Gastroesophageal sphincter (tissue), 3 donors: ENCODE data around the gene SEMA3C.

Experiments
- EP300 ChIP-seq: sonication (generic); formaldehyde crosslinking; IDR thresholded peaks from one replicate; pipeline ENCODE4 v1.6.1; 2017; ENCODE audit warnings: antibody characterized with exemption, mild to moderate bottlenecking
- POLR2A ChIP-seq, 2 donors: fragments of 450-650 bp; IDR thresholded peaks; one replicate each; pipeline ENCODE4 v1.6.1; 2017; ENCODE audit warnings: antibody characterized with exemption in 2 of 2, mild to moderate bottlenecking in 2 of 2, moderate library complexity in 1 of 2
- POLR2AphosphoS5 ChIP-seq: sonication (generic); formaldehyde crosslinking; IDR thresholded peaks from one replicate; pipeline ENCODE4 v1.6.1; 2017; ENCODE audit warnings: antibody characterized with exemption
- TF ChIP-seq, protein P1 (sequence below), 4 experiments: fragments of 200-600 bp in 2 of 4; fragments of 450-650 bp in 2 of 4; sonication (generic) in 1 of 4; IDR thresholded peaks; one replicate each; pipeline ENCODE4 v1.5.1; 2017 to 2019; ENCODE audit warnings: antibody characterized with exemption in 4 of 4, mild to moderate bottlenecking in 2 of 4, moderate library complexity in 2 of 4

- no peak for TF ChIP-seq POLR2A (IDR thresholded peaks at IDR 0.05)
- TF ChIP-seq, protein P1, sequence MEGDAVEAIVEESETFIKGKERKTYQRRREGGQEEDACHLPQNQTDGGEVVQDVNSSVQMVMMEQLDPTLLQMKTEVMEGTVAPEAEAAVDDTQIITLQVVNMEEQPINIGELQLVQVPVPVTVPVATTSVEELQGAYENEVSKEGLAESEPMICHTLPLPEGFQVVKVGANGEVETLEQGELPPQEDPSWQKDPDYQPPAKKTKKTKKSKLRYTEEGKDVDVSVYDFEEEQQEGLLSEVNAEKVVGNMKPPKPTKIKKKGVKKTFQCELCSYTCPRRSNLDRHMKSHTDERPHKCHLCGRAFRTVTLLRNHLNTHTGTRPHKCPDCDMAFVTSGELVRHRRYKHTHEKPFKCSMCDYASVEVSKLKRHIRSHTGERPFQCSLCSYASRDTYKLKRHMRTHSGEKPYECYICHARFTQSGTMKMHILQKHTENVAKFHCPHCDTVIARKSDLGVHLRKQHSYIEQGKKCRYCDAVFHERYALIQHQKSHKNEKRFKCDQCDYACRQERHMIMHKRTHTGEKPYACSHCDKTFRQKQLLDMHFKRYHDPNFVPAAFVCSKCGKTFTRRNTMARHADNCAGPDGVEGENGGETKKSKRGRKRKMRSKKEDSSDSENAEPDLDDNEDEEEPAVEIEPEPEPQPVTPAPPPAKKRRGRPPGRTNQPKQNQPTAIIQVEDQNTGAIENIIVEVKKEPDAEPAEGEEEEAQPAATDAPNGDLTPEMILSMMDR (IDR thresholded peaks at IDR 0.05), result no peak
- no peak for TF ChIP-seq POLR2AphosphoS5
- no peak for TF ChIP-seq EP300
Observed at GRCh38 chr7:80783186-80783677, 135.6 kb downstream of the SEMA3C start.
